HCT116 (cell line): ENCODE data around the gene MCAT. TPM values are rescaled to one million over a fixed set of nuclear protein-coding genes. Genes with fewer than 3 reads are reported as not detected.

Experiments
- ATAC-seq: fragments of 200-7000 bp; cut with Tn5 transposase; 2 replicates; pipeline ENCODE4 v1.9.1; 2020; ENCODE audit warnings: mild to moderate bottlenecking, moderate library complexity
- BruUV-seq: library from RNA; stranded (reverse); fragments of 400-500 nt; replicated peaks from 2 replicates; lab custom pipeline; 2021; lab: Mats Ljungman, UMichigan
- CTCF ChIA-PET: fragments of 300-600 bp; sonication (Branson Sonifier 250); formaldehyde crosslinking; loops from one replicate; lab custom pipeline; 2021; ENCODE audit warnings: antibody characterized with exemption; lab: Charles Lee
- POLR2A ChIA-PET: fragments of 300-600, 350-600 bp; sonication (Branson Sonifier 250); formaldehyde crosslinking; loops from one replicate; lab custom pipeline; 2021; ENCODE audit warnings: antibody characterized with exemption; lab: Charles Lee
- RAD21 ChIA-PET, 2 experiments: fragments of 300-600 bp; sonication (Branson Sonifier 250); formaldehyde crosslinking; loops; one replicate each; lab custom pipeline; 2023; ENCODE audit warnings: low total read pairs in 2 of 2; ENCODE audit not compliant: uncharacterized antibody in 2 of 2, unreplicated experiment in 2 of 2, low non-redundant PET in 1 of 2; lab: Charles Lee
- DNase-seq: peaks from one replicate; pipeline ENCODE4 v3.0.0-alpha.2; 2010; ENCODE audit warnings: low read depth, low spot score
- H2AFZ ChIP-seq: fragments of 200-600 bp; shearing (Covaris generic), sonication (generic); 2 replicates; pipeline ENCODE4 v1.6.1; 2017; ENCODE audit warnings: low read depth, mixed run types, mixed read lengths, antibody characterized with exemption, low read length; ENCODE audit not compliant: poor library complexity, severe bottlenecking
- H3K27ac ChIP-seq: 2 replicates; pipeline ENCODE4 v1.5.1; 2012; ENCODE audit warnings: low read depth, low read length
- H3K27me3 ChIP-seq: fragments of 200-600 bp; sonication (generic); 2 replicates; pipeline ENCODE4 v1.6.1; 2016; ENCODE audit warnings: mixed run types, low read length, mixed read lengths; ENCODE audit not compliant: insufficient read depth
- H3K36me3 ChIP-seq, 2 experiments: fragments of 200-500 bp in 1 of 2; fragments of 200-600 bp in 1 of 2; sonication (Bioruptor generic) in 1 of 2; sonication (generic) in 1 of 2; 2 replicates each; pipeline versions ENCODE4 v1.5.1 to v1.6.1; 2014 to 2016; ENCODE audit warnings: low read length in 2 of 2, inconsistent platforms in 1 of 2, mixed read lengths in 1 of 2, mixed run types in 1 of 2; ENCODE audit not compliant: insufficient read depth in 2 of 2, control insufficient read depth in 1 of 2
- H3K4me1 ChIP-seq, 2 experiments: fragments of 200-600 bp in 1 of 2; sonication (generic) in 1 of 2; 2 replicates each; pipeline versions ENCODE4 v1.5.1 to v1.6.1; 2012 to 2017; ENCODE audit warnings: low read length in 2 of 2, inconsistent platforms in 1 of 2, mild to moderate bottlenecking in 1 of 2, mixed read lengths in 1 of 2, mixed run types in 1 of 2, moderate library complexity in 1 of 2; ENCODE audit not compliant: insufficient read depth in 2 of 2, control insufficient read depth in 1 of 2
- H3K4me2 ChIP-seq: fragments of 200-600 bp; sonication (generic); 2 replicates; pipeline ENCODE4 v1.6.1; 2017; ENCODE audit warnings: mixed run types, low read length, mixed read lengths
- H3K4me3 ChIP-seq, 2 experiments: fragments of 200-600 bp in 1 of 2; sonication (generic) in 1 of 2; replicated peaks in 1 of 2; 2 replicates each; pipeline ENCODE4 v1.5.1; 2011 to 2016; ENCODE audit warnings: low read length in 2 of 2, control low read depth in 1 of 2, low read depth in 1 of 2, mild to moderate bottlenecking in 1 of 2, mixed read lengths in 1 of 2, mixed run types in 1 of 2
- H3K79me2 ChIP-seq: fragments of 200-600 bp; sonication (generic); 2 replicates; pipeline ENCODE4 v1.6.1; 2017; ENCODE audit warnings: mild to moderate bottlenecking, mixed run types, low read length, moderate library complexity, mixed read lengths; ENCODE audit not compliant: insufficient read depth
- H3K9ac ChIP-seq: fragments of 200-600 bp; sonication (generic); 2 replicates; pipeline ENCODE4 v1.6.1; 2016; ENCODE audit warnings: low read length, mixed read lengths
- H3K9me2 ChIP-seq: fragments of 200-600 bp; sonication (generic), shearing (Covaris generic); 2 replicates; pipeline ENCODE4 v1.6.1; 2017; ENCODE audit warnings: mixed run types, mild to moderate bottlenecking, moderate library complexity; ENCODE audit not compliant: insufficient read depth
- H3K9me3 ChIP-seq, 2 experiments: fragments of 200-500 bp in 1 of 2; fragments of 200-600 bp in 1 of 2; sonication (Bioruptor generic) in 1 of 2; sonication (generic) in 1 of 2; 2 replicates each; pipeline ENCODE4 v1.6.1; 2014 to 2017; ENCODE audit warnings: low read length in 2 of 2, mixed read lengths in 2 of 2, inconsistent platforms in 1 of 2, low read depth in 1 of 2, mild to moderate bottlenecking in 1 of 2, mixed run types in 1 of 2, moderate library complexity in 1 of 2; ENCODE audit not compliant: control insufficient read depth in 1 of 2, insufficient read depth in 1 of 2
- H4K20me1 ChIP-seq: fragments of 200-600 bp; sonication (generic), shearing (Covaris generic); 2 replicates; pipeline ENCODE4 v1.6.1; 2017; ENCODE audit warnings: mixed run types, mild to moderate bottlenecking, moderate library complexity; ENCODE audit not compliant: insufficient read depth
- CBX3 ChIP-seq: IDR thresholded peaks from 2 replicates; pipeline ENCODE4 v1.6.1; 2012; ENCODE audit warnings: low read depth
- CEBPB ChIP-seq: IDR thresholded peaks from 2 replicates; pipeline ENCODE4 v1.6.1; 2012; ENCODE audit warnings: low read depth
- EGR1 ChIP-seq: IDR thresholded peaks from 2 replicates; pipeline ENCODE4 v1.6.1; 2012; ENCODE audit warnings: low read depth
- EZH2 ChIP-seq: fragments of 200-600 bp; sonication (generic); IDR thresholded peaks from 2 replicates; pipeline ENCODE4 v1.6.1; 2017; ENCODE audit warnings: antibody characterized with exemption, mixed run types
- EZH2phosphoT487 ChIP-seq: fragments of 200-600 bp; IDR thresholded peaks from 2 replicates; pipeline ENCODE4 v1.6.1; 2018; ENCODE audit warnings: antibody characterized with exemption, borderline replicate concordance
- FOSL1 ChIP-seq: IDR thresholded peaks from 2 replicates; pipeline ENCODE4 v1.6.1; 2012; ENCODE audit warnings: low read depth
- JUND ChIP-seq: IDR thresholded peaks from 2 replicates; pipeline ENCODE4 v1.6.1; 2012
- POLR2A ChIP-seq: IDR thresholded peaks from 2 replicates; pipeline ENCODE4 v1.7.0; 2011; ENCODE audit warnings: borderline replicate concordance; ENCODE audit not compliant: insufficient read depth, insufficient read length; ENCODE audit errors: extremely low read depth
- POLR2AphosphoS5 ChIP-seq: IDR thresholded peaks from 2 replicates; pipeline ENCODE4 v1.6.1; 2011; ENCODE audit warnings: mild to moderate bottlenecking, low read depth, low read length, moderate library complexity
- RAD21 ChIP-seq: IDR thresholded peaks from 2 replicates; pipeline ENCODE4 v1.6.1; 2012; ENCODE audit warnings: low read depth, mild to moderate bottlenecking
- SIN3A ChIP-seq: IDR thresholded peaks from 2 replicates; pipeline ENCODE4 v1.6.1; 2012; ENCODE audit warnings: low read depth
- SP1 ChIP-seq: IDR thresholded peaks from 2 replicates; pipeline ENCODE4 v1.6.1; 2012; ENCODE audit warnings: low read depth
- SRF ChIP-seq: IDR thresholded peaks from 2 replicates; pipeline ENCODE4 v1.6.1; 2012; ENCODE audit warnings: low read depth
- YY1 ChIP-seq: IDR thresholded peaks from 2 replicates; pipeline ENCODE4 v1.6.1; 2011; ENCODE audit warnings: low read length, low read depth, moderate library complexity, mild to moderate bottlenecking; ENCODE audit not compliant: insufficient replicate concordance; ENCODE audit errors: extremely low read depth
- ZFX ChIP-seq: fragments of 450-650 bp; IDR thresholded peaks from 2 replicates; pipeline ENCODE4 v1.6.1; 2017
- ZNF274 ChIP-seq: fragments of 200-500 bp; sonication (Bioruptor generic); IDR thresholded peaks from 2 replicates; pipeline ENCODE4 v1.6.1; 2014; ENCODE audit warnings: mild to moderate bottlenecking, low read depth, low read length, inconsistent platforms
- intact Hi-C: fragments of 100-400 bp; cut with micrococcal nuclease; formaldehyde crosslinking; loops from 2 replicates; pipeline ENCODE4 v1.10.0; 2022
- total RNA-seq: library from RNA; stranded (reverse); gene quantifications from one replicate; pipeline ENCODE4 v1.2.1, GENCODE V29; 2021; ENCODE audit not compliant: unreplicated experiment
- TF ChIP-seq, protein P1 (sequence below): IDR thresholded peaks from 2 replicates; pipeline ENCODE4 v1.6.1; 2012
- TF ChIP-seq, protein P2 (sequence below): IDR thresholded peaks from 2 replicates; pipeline ENCODE4 v1.6.1; 2011; ENCODE audit warnings: mild to moderate bottlenecking, low read length, moderate library complexity; ENCODE audit not compliant: insufficient replicate concordance; ENCODE audit errors: extremely low read depth

MCAT gene
- total RNA-seq, 1 experiment from 2014 or later = 34.8 TPM

DNA sequence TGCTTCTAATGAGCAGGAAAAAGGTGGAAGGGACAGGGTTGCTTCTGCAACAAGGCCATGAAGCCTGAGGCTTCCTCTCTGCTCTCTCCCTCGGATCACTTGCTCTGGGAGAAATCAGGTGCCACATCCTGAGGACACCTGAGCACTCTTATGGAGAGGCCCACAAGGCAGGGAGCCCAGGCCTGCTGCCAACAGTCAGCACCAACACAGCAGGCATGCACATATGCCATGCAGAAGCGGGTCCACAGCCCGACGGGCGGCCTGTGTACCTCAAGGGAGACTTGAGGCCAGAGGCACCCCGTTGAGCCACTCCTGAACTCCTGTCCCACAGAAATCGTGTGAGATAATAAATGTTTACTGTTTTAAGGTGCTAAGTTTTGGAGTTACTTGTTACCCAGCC lies 34.3 kb upstream of the MCAT start:
- Histone ChIP-seq H3K9me2 (no peaks in the 10 kb centered on the region), H3K9me3 (no peaks in the 10 kb centered on the region), H2AFZ (no peak overlapping the region), H3K9ac (no peak overlapping the region), H3K27ac (no peak overlapping the region), H3K79me2 (peaks cover 17% of the 10 kb centered on the region; the same call in 1 of the 2 replicates), H3K4me2 (no peak overlapping the region)
- RAD21 ChIA-PET = no interaction called here
- no TSS peak for BruUV-seq
- no peak for DNase-seq
- intact Hi-C loops = no loop called here
- TF ChIP-seq EZH2 = no peak
- no peak for TF ChIP-seq EGR1
- TF ChIP-seq, all 23 proteins: peak for 0
- CTCF ChIA-PET = no interaction called here
- no peak for ATAC-seq
- POLR2A ChIA-PET = no interaction called here
- no peaks in the 10 kb centered on the region for H3K4me1 ChIP-seq
- peaks cover 29 to 74% of the 10 kb centered on the region in 2 experiments for H3K36me3 ChIP-seq
- H3K27me3 ChIP-seq = no peaks in the 10 kb centered on the region
- H4K20me1 ChIP-seq = no peaks in the 10 kb centered on the region
- H3K4me3 ChIP-seq = no peak overlapping the region

DNA sequence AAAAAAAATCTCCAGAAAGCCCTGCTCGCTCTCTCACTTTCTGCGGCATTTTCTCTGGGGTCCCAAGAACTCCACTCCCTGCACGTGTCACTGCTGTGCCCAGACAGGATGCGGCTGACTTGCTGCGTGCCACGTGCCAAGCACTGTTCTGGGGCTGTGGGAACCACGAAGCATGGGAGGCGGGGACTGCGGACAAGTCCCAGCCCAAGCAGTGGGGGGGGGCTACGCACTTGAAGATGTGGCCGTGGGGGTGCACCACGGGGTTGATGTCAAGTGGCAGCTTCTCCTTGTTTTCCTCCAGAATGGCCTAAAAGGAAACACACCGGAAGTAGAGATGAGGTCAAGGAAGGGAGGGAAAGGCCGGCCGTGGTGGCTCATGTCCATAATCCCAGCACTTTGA lies 32.9 kb upstream of the MCAT start:
- H3K27ac ChIP-seq = no peak overlapping the region
- ATAC-seq (no peak), DNase-seq (no peak)
- H3K4me3 ChIP-seq = no peak overlapping the region
- no peaks in the 10 kb centered on the region for H3K9me3 ChIP-seq
- H3K27me3 ChIP-seq = no peaks in the 10 kb centered on the region
- no peak overlapping the region for H3K4me2 ChIP-seq
- no peaks in the 10 kb centered on the region for H3K9me2 ChIP-seq
- peaks cover 28 to 71% of the 10 kb centered on the region in 2 experiments for H3K36me3 ChIP-seq
- ChIA-PET CTCF (no interaction called here), RAD21 (no interaction called here), POLR2A (no interaction called here)
- 0 out of 2 replicates have a peak, but pooled peaks cover 3% of the 10 kb centered on the region for H3K79me2 ChIP-seq
- H2AFZ ChIP-seq = no peak overlapping the region
- no peaks in the 10 kb centered on the region for H3K4me1 ChIP-seq
- TF ChIP-seq POLR2A (no peak), EZH2 (no peak), SIN3A (no peak), SRF (no peak), EGR1 (no peak), ZNF274 (no peak), CEBPB (no peak), RAD21 (no peak), EZH2phosphoT487 (no peak), ZFX (no peak), POLR2AphosphoS5 (no peak), SP1 (no peak), FOSL1 (no peak), CBX3 (no peak), YY1 (no peak), JUND (no peak)
- TF ChIP-seq, protein P1, sequence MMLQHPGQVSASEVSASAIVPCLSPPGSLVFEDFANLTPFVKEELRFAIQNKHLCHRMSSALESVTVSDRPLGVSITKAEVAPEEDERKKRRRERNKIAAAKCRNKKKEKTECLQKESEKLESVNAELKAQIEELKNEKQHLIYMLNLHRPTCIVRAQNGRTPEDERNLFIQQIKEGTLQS = no peak
- TF ChIP-seq, protein P2, sequence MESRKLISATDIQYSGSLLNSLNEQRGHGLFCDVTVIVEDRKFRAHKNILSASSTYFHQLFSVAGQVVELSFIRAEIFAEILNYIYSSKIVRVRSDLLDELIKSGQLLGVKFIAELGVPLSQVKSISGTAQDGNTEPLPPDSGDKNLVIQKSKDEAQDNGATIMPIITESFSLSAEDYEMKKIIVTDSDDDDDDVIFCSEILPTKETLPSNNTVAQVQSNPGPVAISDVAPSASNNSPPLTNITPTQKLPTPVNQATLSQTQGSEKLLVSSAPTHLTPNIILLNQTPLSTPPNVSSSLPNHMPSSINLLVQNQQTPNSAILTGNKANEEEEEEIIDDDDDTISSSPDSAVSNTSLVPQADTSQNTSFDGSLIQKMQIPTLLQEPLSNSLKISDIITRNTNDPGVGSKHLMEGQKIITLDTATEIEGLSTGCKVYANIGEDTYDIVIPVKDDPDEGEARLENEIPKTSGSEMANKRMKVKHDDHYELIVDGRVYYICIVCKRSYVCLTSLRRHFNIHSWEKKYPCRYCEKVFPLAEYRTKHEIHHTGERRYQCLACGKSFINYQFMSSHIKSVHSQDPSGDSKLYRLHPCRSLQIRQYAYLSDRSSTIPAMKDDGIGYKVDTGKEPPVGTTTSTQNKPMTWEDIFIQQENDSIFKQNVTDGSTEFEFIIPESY = no peak
- intact Hi-C loops = no loop called here
- no TSS peak for BruUV-seq
- H3K9ac ChIP-seq = no peak overlapping the region
- H4K20me1 ChIP-seq = no peaks in the 10 kb centered on the region
